GM23338 (cell line): ENCODE data around the gene RNLS. TPM values are rescaled to one million over a fixed set of nuclear protein-coding genes. Genes with fewer than 3 reads are reported as not detected.

Source experiments
- ATAC-seq: fragments of 200-7000 bp; cut with Tn5 transposase; 3 replicates; pipeline ENCODE4 v1.9.1; 2020
- DNase-seq: peaks from one replicate; pipeline ENCODE4 v3.0.0-alpha.2; 2015; ENCODE audit warnings: low spot score
- H2AFZ ChIP-seq: fragments of 200-600 bp; sonication (generic); 2 replicates; pipeline ENCODE4 v1.8.0; 2016; ENCODE audit warnings: antibody characterized with exemption, mild to moderate bottlenecking, moderate library complexity
- H3F3A ChIP-seq: fragments of 200-600 bp; sonication (generic); replicated peaks from 2 replicates; pipeline ENCODE4 v1.8.0; 2017; ENCODE audit warnings: antibody characterized with exemption, mixed run types, low read depth
- H3K27ac ChIP-seq: fragments of 200-600 bp; sonication (generic); 2 replicates; pipeline ENCODE4 v1.6.1; 2016; ENCODE audit warnings: low read depth
- H3K27me3 ChIP-seq: fragments of 200-600 bp; sonication (generic); 2 replicates; pipeline ENCODE4 v1.8.0; 2016; ENCODE audit warnings: mild to moderate bottlenecking, mixed run types, moderate library complexity; ENCODE audit not compliant: insufficient read depth
- H3K36me3 ChIP-seq: fragments of 200-600 bp; sonication (generic); 2 replicates; pipeline ENCODE4 v1.8.0; 2016; ENCODE audit warnings: mild to moderate bottlenecking; ENCODE audit not compliant: insufficient read depth
- H3K4me1 ChIP-seq: fragments of 200-600 bp; sonication (generic); 2 replicates; pipeline ENCODE4 v1.8.0; 2016; ENCODE audit warnings: mild to moderate bottlenecking, moderate library complexity; ENCODE audit not compliant: insufficient read depth
- H3K4me2 ChIP-seq: fragments of 200-600 bp; sonication (generic); 2 replicates; pipeline ENCODE4 v1.7.1; 2017; ENCODE audit warnings: mixed run types
- H3K4me3 ChIP-seq: fragments of 200-600 bp; sonication (generic); 2 replicates; pipeline ENCODE4 v1.6.1; 2016; ENCODE audit warnings: mixed run types
- H3K79me2 ChIP-seq: fragments of 200-600 bp; sonication (generic); replicated peaks from 2 replicates; pipeline ENCODE4 v1.8.0; 2017; ENCODE audit warnings: mild to moderate bottlenecking; ENCODE audit not compliant: insufficient read depth
- H3K9me2 ChIP-seq: fragments of 200-600 bp; sonication (generic); 2 replicates; pipeline ENCODE4 v1.8.0; 2017; ENCODE audit not compliant: insufficient read depth
- H4K20me1 ChIP-seq: fragments of 200-600 bp; sonication (generic); replicated peaks from 2 replicates; pipeline ENCODE4 v1.8.0; 2017; ENCODE audit warnings: mild to moderate bottlenecking; ENCODE audit not compliant: insufficient read depth
- H3K27ac Mint-ChIP-seq: 2 replicates; pipeline ENCODE4 v1.8.0; 2020; ENCODE audit warnings: inconsistent platforms, mild to moderate bottlenecking, moderate library complexity, mixed read lengths
- H3K27me3 Mint-ChIP-seq: 3 replicates; pipeline ENCODE4 v1.8.0; 2022; ENCODE audit warnings: low read depth, mild to moderate bottlenecking, moderate library complexity, mixed read lengths, inconsistent platforms; ENCODE audit not compliant: insufficient read depth, poor library complexity
- H3K36me3 Mint-ChIP-seq: 3 replicates; pipeline ENCODE4 v1.8.0; 2021; ENCODE audit warnings: low read depth, mild to moderate bottlenecking, inconsistent platforms, moderate library complexity, mixed read lengths
- H3K4me1 Mint-ChIP-seq: 3 replicates; pipeline ENCODE4 v1.8.0; 2020; ENCODE audit warnings: mild to moderate bottlenecking, inconsistent platforms, mixed read lengths
- H3K4me3 Mint-ChIP-seq: 3 replicates; pipeline ENCODE4 v1.8.0; 2021; ENCODE audit warnings: moderate library complexity, mild to moderate bottlenecking, inconsistent platforms, mixed read lengths
- H3K9me3 Mint-ChIP-seq: 3 replicates; pipeline ENCODE4 v1.8.0; 2020; ENCODE audit warnings: moderate library complexity, mild to moderate bottlenecking, inconsistent platforms, mixed read lengths
- CREB1 ChIP-seq: fragments of 250-450 bp; sonication (Bioruptor Pico); IDR thresholded peaks from 2 replicates; pipeline ENCODE4 v1.5.0; 2020; ENCODE audit warnings: low read depth, mild to moderate bottlenecking, moderate library complexity
- CTCF ChIP-seq, 2 experiments: fragments of 200-600 bp in 1 of 2; sonication (generic) in 1 of 2; conservative IDR thresholded peaks; 2 replicates each; pipeline versions ENCODE4 v1.5.1 to v1.6.1; 2016 to 2017; ENCODE audit warnings: antibody characterized with exemption in 2 of 2, low read depth in 2 of 2, mild to moderate bottlenecking in 2 of 2, moderate library complexity in 1 of 2
- ETS1 ChIP-seq: IDR thresholded peaks from 2 replicates; pipeline ENCODE4 v1.6.1; 2016; ENCODE audit warnings: antibody characterized with exemption
- EZH2 ChIP-seq: fragments of 200-600 bp; sonication (generic); IDR thresholded peaks from one replicate; pipeline ENCODE4 v1.8.0; 2017; ENCODE audit warnings: antibody characterized with exemption, mild to moderate bottlenecking, low read depth; ENCODE audit not compliant: unreplicated experiment
- EZH2phosphoT487 ChIP-seq: fragments of 200-600 bp; sonication (generic); IDR thresholded peaks from one replicate; pipeline ENCODE4 v1.8.1; 2018; ENCODE audit warnings: antibody characterized with exemption; ENCODE audit not compliant: unreplicated experiment
- JUNB ChIP-seq: IDR thresholded peaks from one replicate; pipeline ENCODE4 v1.6.1; 2016; ENCODE audit warnings: antibody characterized with exemption; ENCODE audit not compliant: unreplicated experiment
- NANOG ChIP-seq: IDR thresholded peaks from 2 replicates; pipeline ENCODE4 v1.6.1; 2016; ENCODE audit warnings: antibody characterized with exemption, borderline replicate concordance
- POLR2AphosphoS5 ChIP-seq: IDR thresholded peaks from 2 replicates; pipeline ENCODE4 v1.6.1; 2016; ENCODE audit warnings: antibody characterized with exemption, low read depth
- REST ChIP-seq: IDR thresholded peaks from one replicate; pipeline ENCODE4 v1.6.1; 2018; ENCODE audit warnings: antibody characterized with exemption; ENCODE audit not compliant: unreplicated experiment
- STAT1 ChIP-seq: IDR thresholded peaks from one replicate; pipeline ENCODE4 v1.6.1; 2016; ENCODE audit warnings: antibody characterized with exemption; ENCODE audit not compliant: unreplicated experiment
- ZNF114 ChIP-seq: fragments of 250-450 bp; sonication (Bioruptor Pico); IDR thresholded peaks from 2 replicates; pipeline ENCODE4 v1.5.0; 2020; ENCODE audit warnings: mild to moderate bottlenecking, moderate library complexity
- ZNF331 ChIP-seq: fragments of 250-450 bp; sonication (Bioruptor Pico); IDR thresholded peaks from 2 replicates; pipeline ENCODE4 v1.5.0; 2020; ENCODE audit warnings: low read depth, mild to moderate bottlenecking, moderate library complexity
- ZNF462 ChIP-seq: fragments of 250-450 bp; sonication (Bioruptor Pico); IDR thresholded peaks from 2 replicates; pipeline ENCODE4 v1.5.0; 2020; ENCODE audit warnings: mild to moderate bottlenecking, moderate library complexity
- polyA plus RNA-seq: library from polyadenylated mRNA; unstranded; fragments of >200 nt; fragmentation: Nextera tagmentation; extraction: Ambion mirVana; gene quantifications from 2 replicates; pipeline ENCODE4 v1.2.1, GENCODE V29; 2016
- total RNA-seq: library from RNA; depleted of rRNA; stranded (reverse); fragments of >200 nt; shearing (Covaris generic); gene quantifications from 2 replicates; pipeline ENCODE4 v1.2.3, GENCODE V29; 2014

RNLS gene
- total and polyA plus RNA-seq, 2 experiments from 2014 or later = 8.8 to 15.2 TPM

- H3K27me3 ChIP-seq = no peaks in the 10 kb centered on the region
- TF ChIP-seq EZH2 (no peak), POLR2AphosphoS5 (no peak), NANOG (no peak), STAT1 (no peak), CREB1 (CRISPR knock-in tag) (no peak), JUNB (no peak), ZNF114 (CRISPR knock-in tag) (no peak), ZNF331 (CRISPR knock-in tag) (no peak), ETS1 (no peak), EZH2phosphoT487 (no peak), CTCF (conservative IDR thresholded peaks at IDR 0.05; ENCODE audit: low read depth in 2 of 2) (no peak), ZNF462 (CRISPR knock-in tag) (no peak), REST (no peak)
- DNase-seq (no peak), ATAC-seq (no peak)
- H4K20me1 ChIP-seq = no peaks in the 10 kb centered on the region
- no peaks in the 10 kb centered on the region for H3K79me2 ChIP-seq
- no peaks in the 10 kb centered on the region for H3K9me2 ChIP-seq
- no peaks in the 10 kb centered on the region for H3K27me3 Mint-ChIP-seq
- H3K4me3 ChIP-seq = no peak overlapping the region
- H3K4me1 ChIP-seq = peaks cover 13% of the 10 kb centered on the region; the same call in 1 of the 2 replicates
- H3K4me2 ChIP-seq = no peak overlapping the region
- H3K36me3 Mint-ChIP-seq = no peaks in the 10 kb centered on the region
- peaks cover 26% of the 10 kb centered on the region for H3K4me1 Mint-ChIP-seq
- H3K27ac ChIP-seq = no peak overlapping the region
- H3K9me3 Mint-ChIP-seq = no peaks in the 10 kb centered on the region
- no peak overlapping the region for H3K4me3 Mint-ChIP-seq
- H3K27ac Mint-ChIP-seq = no peak overlapping the region
- H3K36me3 ChIP-seq = no peaks in the 10 kb centered on the region
- no peaks in the 10 kb centered on the region for H3F3A ChIP-seq
- no peak overlapping the region for H2AFZ ChIP-seq
Measured at GRCh38 chr10:88416801-88417200, 166.3 kb downstream of the RNLS start.
